HepG2 (cell line): ENCODE measurements around the gene DHX16. TPM values are rescaled to one million over a fixed set of nuclear protein-coding genes. Genes with fewer than 3 reads are reported as not detected.

Source experiments
- CBX2 ChIP-seq, 2 experiments: fragments of 200-600 bp in 1 of 2; sonication (generic); formaldehyde crosslinking in 1 of 2; IDR thresholded peaks; 2 replicates each; pipeline versions ENCODE4 v1.7.0 to v1.8.1; 2018 to 2022; ENCODE audit warnings: low read depth in 2 of 2, low read length in 1 of 2, mild to moderate bottlenecking in 1 of 2, missing genetic modification reagents in 1 of 2
- CHD2 ChIP-seq: IDR thresholded peaks from 2 replicates; pipeline ENCODE4 v1.6.1; 2011; ENCODE audit warnings: low read depth, low read length, improper control_type of control experiment
- CREM ChIP-seq, 2 experiments: sonication (generic) in 1 of 2; formaldehyde crosslinking in 1 of 2; IDR thresholded peaks; 2 replicates each; pipeline versions ENCODE4 v1.4.0 to v1.6.1; 2016 to 2020; ENCODE audit warnings: antibody characterized with exemption in 1 of 2, mild to moderate bottlenecking in 1 of 2, missing genetic modification reagents in 1 of 2
- HOXA7 ChIP-seq: sonication (generic); formaldehyde crosslinking; IDR thresholded peaks from 2 replicates; pipeline ENCODE4 v1.8.1; 2022; ENCODE audit warnings: mild to moderate bottlenecking, missing genetic modification reagents, moderate library complexity
- KLF15 ChIP-seq: sonication (generic); formaldehyde crosslinking; IDR thresholded peaks from 2 replicates; pipeline ENCODE4 v1.8.1; 2023; ENCODE audit warnings: borderline replicate concordance, mild to moderate bottlenecking, inconsistent platforms, missing genetic modification reagents, mixed read lengths
- POLR2G ChIP-seq: fragments of 200-400 bp; formaldehyde crosslinking; IDR thresholded peaks from 2 replicates; pipeline ENCODE4 v1.6.1; 2018; ENCODE audit warnings: mild to moderate bottlenecking, low read depth, low read length, moderate library complexity
- PRMT3 ChIP-seq: sonication (generic); formaldehyde crosslinking; IDR thresholded peaks from 2 replicates; pipeline ENCODE4 v1.8.1; 2022; ENCODE audit warnings: low read depth, mild to moderate bottlenecking, moderate library complexity, missing genetic modification reagents, borderline replicate concordance
- RNF219 ChIP-seq: sonication (generic); formaldehyde crosslinking; IDR thresholded peaks from 2 replicates; pipeline ENCODE4 v1.5.0; 2020; ENCODE audit warnings: mild to moderate bottlenecking, missing genetic modification reagents
- SMAD9 ChIP-seq: sonication (generic); formaldehyde crosslinking; IDR thresholded peaks from 2 replicates; pipeline ENCODE4 v1.5.1; 2020; ENCODE audit warnings: mild to moderate bottlenecking, missing genetic modification reagents
- TP53 ChIP-seq: sonication (generic); formaldehyde crosslinking; conservative IDR thresholded peaks from 2 replicates; pipeline ENCODE4 v1.4.0; 2020; ENCODE audit warnings: missing genetic modification reagents
- ZBTB37 ChIP-seq: sonication (generic); formaldehyde crosslinking; IDR thresholded peaks from 2 replicates; pipeline ENCODE4 v1.4.0; 2020; ENCODE audit warnings: mild to moderate bottlenecking, missing genetic modification reagents
- ZNF333 ChIP-seq: sonication (generic); formaldehyde crosslinking; IDR thresholded peaks from 2 replicates; pipeline ENCODE4 v1.4.0; 2020; ENCODE audit warnings: mild to moderate bottlenecking, missing genetic modification reagents, borderline replicate concordance
- ZNF44 ChIP-seq: sonication (generic); formaldehyde crosslinking; IDR thresholded peaks from 2 replicates; pipeline ENCODE4 v1.5.1; 2020; ENCODE audit warnings: mild to moderate bottlenecking, missing genetic modification reagents
- ZNF619 ChIP-seq: sonication (generic); formaldehyde crosslinking; IDR thresholded peaks from 2 replicates; pipeline ENCODE4 v1.4.0; 2020; ENCODE audit warnings: mild to moderate bottlenecking, missing genetic modification reagents
- ZNF720 ChIP-seq: sonication (generic); formaldehyde crosslinking; IDR thresholded peaks from 2 replicates; pipeline ENCODE4 v1.4.0; 2020; ENCODE audit warnings: missing genetic modification reagents
- ZNF768 ChIP-seq: sonication (generic); formaldehyde crosslinking; IDR thresholded peaks from 2 replicates; pipeline ENCODE4 v1.4.0; 2020; ENCODE audit warnings: missing genetic modification reagents
- polyA plus RNA-seq, 8 experiments: library from polyadenylated mRNA; depleted of rRNA in 3 of 8; stranded (reverse) in 7 of 8; unstranded in 1 of 8; fragments of >200 nt; fragmentation: Illumina TruSeq in 4 of 8; extraction: Trizol in 4 of 8; gene quantifications; 2 replicates each; pipeline versions ENCODE4 v1.2.1 to v1.2.3, GENCODE V29; 2011 to 2016; ENCODE audit warnings: low read depth in 4 of 8, missing spikeins in 1 of 8, mixed read lengths in 1 of 8; ENCODE audit not compliant: insufficient read depth in 1 of 8
- total RNA-seq, 5 experiments: library from RNA; depleted of rRNA; stranded (reverse); fragments of >200 nt; fragmentation: Illumina TruSeq; extraction: Trizol; gene quantifications; 2 replicates each; pipeline ENCODE4 v1.2.3, GENCODE V29; 2016; ENCODE audit warnings: low read depth in 1 of 5
- TF ChIP-seq, protein P1 (sequence below): sonication (generic); formaldehyde crosslinking; IDR thresholded peaks from 2 replicates; pipeline ENCODE4 v1.5.0; 2020; ENCODE audit warnings: missing genetic modification reagents
- TF ChIP-seq, protein P2 (sequence below): sonication (generic); formaldehyde crosslinking; IDR thresholded peaks from 2 replicates; pipeline ENCODE4 v1.4.0; 2020; ENCODE audit warnings: mild to moderate bottlenecking, missing genetic modification reagents, borderline replicate concordance

DHX16 gene
- total and polyA plus RNA-seq, 2 of the 13 experiments (the other 11 are each of a cell fraction or from before 2014, with no cell fraction given), result 57.0 to 58.5 TPM

DNA sequence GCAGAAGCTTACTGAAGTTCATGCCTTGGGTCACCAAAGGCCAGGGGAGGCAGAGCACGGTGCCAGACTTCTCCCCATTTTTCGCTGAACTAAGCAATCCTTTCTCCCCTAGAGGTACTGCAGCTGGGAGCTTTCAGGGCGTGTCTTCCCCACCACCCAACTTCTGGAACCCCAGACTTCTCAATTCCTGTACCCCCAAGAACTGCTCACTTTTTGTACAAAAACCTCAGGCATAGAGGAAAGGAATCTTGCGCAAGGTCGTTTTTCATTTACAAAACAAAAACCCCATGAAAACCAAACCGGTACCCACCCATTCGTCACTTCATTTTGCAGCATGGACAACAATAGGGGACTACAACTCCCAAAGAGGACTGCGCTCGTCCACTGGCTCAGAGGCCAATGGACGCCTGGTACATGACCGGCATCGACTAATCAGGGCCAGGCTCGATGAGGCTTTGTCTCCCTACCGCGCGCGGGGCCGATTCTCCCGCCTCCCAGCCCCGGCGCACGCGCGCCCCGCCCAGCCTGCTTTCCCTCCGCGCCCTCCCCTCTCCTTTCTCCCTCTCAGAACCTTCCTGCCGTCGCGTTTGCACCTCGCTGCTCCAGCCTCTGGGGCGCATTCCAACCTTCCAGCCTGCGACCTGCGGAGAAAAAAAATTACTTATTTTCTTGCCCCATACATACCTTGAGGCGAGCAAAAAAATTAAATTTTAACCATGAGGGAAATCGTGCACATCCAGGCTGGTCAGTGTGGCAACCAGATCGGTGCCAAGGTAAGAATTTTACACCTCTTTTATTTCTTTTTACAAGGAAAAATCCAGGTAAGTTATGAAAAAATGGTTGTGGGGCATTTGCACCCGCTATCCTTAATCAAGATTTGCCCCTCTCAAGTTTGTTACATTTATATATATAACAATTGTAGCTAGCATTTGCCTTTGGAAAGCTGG lies 47.3 kb upstream of the DHX16 start, which contains the start of gene TUBB (continued):
- TF ChIP-seq, protein P1, sequence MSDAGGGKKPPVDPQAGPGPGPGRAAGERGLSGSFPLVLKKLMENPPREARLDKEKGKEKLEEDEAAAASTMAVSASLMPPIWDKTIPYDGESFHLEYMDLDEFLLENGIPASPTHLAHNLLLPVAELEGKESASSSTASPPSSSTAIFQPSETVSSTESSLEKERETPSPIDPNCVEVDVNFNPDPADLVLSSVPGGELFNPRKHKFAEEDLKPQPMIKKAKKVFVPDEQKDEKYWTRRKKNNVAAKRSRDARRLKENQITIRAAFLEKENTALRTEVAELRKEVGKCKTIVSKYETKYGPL (CRISPR knock-in tag), result no peak
- TF ChIP-seq ZNF333 (no peak), ZNF44 (CRISPR knock-in tag) (no peak), HOXA7 (CRISPR knock-in tag) (no peak), PRMT3 (CRISPR knock-in tag) (no peak), TP53 (CRISPR knock-in tag) (0 out of 2 replicates have a peak, but pooled peaks have one; percentile 58), RNF219 (CRISPR knock-in tag) (no peak), POLR2G (peak; percentile 93), CREM (IDR thresholded peaks at IDR 0.05) (peak; percentile 61), CREM (CRISPR knock-in tag; IDR thresholded peaks at IDR 0.05) (no peak), ZNF768 (CRISPR knock-in tag) (no peak; the same call in 1 of the 2 replicates), ZNF720 (CRISPR knock-in tag) (no peak), ZBTB37 (CRISPR knock-in tag) (no peak), CBX2 (IDR thresholded peaks at IDR 0.05; ENCODE audit: low read depth, low read length) (no peak), CBX2 (CRISPR knock-in tag; IDR thresholded peaks at IDR 0.05; ENCODE audit: low read depth) (no peak), ZNF619 (CRISPR knock-in tag) (no peak; the same call in 1 of the 2 replicates), CHD2 (peak; percentile 34; the same call in 1 of the 2 replicates), SMAD9 (CRISPR knock-in tag) (no peak), KLF15 (CRISPR knock-in tag) (no peak)
- TF ChIP-seq, protein P2, sequence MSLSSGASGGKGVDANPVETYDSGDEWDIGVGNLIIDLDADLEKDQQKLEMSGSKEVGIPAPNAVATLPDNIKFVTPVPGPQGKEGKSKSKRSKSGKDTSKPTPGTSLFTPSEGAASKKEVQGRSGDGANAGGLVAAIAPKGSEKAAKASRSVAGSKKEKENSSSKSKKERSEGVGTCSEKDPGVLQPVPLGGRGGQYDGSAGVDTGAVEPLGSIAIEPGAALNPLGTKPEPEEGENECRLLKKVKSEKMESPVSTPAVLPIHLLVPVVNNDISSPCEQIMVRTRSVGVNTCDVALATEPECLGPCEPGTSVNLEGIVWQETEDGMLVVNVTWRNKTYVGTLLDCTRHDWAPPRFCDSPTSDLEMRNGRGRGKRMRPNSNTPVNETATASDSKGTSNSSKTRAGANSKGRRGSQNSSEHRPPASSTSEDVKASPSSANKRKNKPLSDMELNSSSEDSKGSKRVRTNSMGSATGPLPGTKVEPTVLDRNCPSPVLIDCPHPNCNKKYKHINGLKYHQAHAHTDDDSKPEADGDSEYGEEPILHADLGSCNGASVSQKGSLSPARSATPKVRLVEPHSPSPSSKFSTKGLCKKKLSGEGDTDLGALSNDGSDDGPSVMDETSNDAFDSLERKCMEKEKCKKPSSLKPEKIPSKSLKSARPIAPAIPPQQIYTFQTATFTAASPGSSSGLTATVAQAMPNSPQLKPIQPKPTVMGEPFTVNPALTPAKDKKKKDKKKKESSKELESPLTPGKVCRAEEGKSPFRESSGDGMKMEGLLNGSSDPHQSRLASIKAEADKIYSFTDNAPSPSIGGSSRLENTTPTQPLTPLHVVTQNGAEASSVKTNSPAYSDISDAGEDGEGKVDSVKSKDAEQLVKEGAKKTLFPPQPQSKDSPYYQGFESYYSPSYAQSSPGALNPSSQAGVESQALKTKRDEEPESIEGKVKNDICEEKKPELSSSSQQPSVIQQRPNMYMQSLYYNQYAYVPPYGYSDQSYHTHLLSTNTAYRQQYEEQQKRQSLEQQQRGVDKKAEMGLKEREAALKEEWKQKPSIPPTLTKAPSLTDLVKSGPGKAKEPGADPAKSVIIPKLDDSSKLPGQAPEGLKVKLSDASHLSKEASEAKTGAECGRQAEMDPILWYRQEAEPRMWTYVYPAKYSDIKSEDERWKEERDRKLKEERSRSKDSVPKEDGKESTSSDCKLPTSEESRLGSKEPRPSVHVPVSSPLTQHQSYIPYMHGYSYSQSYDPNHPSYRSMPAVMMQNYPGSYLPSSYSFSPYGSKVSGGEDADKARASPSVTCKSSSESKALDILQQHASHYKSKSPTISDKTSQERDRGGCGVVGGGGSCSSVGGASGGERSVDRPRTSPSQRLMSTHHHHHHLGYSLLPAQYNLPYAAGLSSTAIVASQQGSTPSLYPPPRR (CRISPR knock-in tag), result peak; percentile 28; the same call in 1 of the 2 replicates
